Activated T-cell treated with anti-CD3 and anti-CD28 coated beads for 1 hour (primary cell): ENCODE results near the gene PFKM.
A peak's percentile ranks its signal among the peaks of the same experiment; 100 is the strongest.

Experiments used
- DNase-seq: peaks from one replicate; pipeline ENCODE4 v3.0.0-alpha.2; 2020; ENCODE audit warnings: low read depth

The PFKM gene

DNA sequence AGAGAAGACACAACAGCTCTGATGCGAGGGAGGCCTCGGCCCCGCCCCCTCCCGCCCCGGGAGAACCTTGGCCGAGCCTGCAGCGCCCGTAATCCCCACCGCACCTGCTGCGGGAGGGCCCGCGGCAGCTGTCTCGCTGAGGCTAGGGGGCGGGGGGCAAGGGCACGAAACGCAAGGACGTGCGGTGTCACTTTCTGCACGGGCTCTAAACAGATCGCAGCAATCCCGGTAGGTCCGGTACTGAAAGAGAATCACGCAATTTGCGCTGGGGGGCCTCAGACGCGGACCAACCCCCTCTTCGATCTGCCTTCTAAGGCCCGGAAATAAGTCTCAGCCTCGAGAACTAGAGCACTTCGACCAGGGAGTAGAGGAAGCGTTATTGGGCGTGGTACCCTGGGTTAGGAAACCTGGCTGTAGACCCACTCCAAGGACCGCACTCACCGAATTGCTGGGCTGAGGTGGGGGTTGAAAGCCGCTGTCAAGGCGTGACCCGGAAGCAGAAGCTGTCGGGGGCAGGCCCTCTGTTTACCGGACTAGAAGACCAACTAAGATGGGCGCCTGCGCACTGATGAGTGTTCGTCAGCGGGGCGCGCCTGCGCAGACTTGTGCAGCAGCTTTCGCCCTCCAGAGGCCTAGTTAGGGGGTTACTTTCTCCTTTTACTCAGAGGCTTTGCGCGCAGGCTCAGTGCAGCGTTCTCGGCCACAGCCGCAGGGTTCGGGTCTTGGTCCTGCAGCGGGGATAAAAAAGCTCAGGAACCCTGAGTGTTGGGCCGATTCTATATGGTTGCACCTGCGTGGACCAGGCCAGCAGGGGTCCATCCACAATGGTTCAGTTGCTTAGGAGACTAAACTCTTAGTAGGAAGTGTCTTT, 38.1 kb downstream of the PFKM start, which contains the start of gene ASB8:
Gene ASB8, minus strand, starts transcription at position 498 of the 871 bp plus-strand sequence. CDS start 4,019 bp downstream, outside the sequence.
- DNase-seq, result peak; percentile 98

DNA sequence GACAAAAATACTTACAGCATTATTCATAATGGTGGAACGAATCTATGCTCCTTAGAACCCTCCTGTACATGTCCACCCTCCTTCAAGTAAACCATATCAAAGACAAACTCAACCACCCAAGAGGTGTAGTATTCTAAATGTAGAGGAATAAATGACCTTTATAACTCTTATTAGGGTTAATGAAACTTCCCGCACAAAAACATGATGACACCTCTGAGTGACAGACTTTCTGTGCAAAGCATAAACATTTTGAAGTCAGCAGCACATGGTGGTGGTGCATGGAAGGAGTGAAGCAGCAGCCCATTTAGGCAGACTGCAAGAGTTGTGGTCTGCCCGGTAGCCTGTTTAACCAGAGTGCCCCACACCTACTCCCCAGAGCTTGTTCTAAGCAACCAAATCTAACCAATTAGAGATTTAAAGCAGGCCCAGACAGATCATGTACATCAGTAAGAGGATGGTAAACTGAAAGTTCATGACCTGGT, 38.8 kb downstream of the PFKM start:
- no peak for DNase-seq

DNA sequence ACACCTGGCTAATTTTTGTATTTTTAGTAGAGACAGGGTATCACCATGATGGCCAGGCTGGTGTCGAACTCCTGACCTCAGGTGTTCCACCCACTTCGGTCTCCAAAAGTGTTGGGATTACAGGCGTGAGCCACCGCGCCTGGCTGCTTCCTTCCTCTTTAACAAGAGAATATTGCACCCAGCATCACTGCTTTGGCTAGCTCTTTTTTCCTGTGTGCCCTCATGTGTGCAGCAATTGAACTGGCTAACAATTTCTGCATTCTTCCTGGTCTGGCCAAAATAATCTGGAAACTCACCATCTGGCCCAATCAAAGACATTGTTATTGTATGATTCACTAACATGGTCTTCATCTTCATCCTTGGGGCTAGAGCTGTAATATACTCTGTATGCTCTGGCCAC, 40.9 kb downstream of the PFKM start:
- DNase-seq, result no peak

DNA sequence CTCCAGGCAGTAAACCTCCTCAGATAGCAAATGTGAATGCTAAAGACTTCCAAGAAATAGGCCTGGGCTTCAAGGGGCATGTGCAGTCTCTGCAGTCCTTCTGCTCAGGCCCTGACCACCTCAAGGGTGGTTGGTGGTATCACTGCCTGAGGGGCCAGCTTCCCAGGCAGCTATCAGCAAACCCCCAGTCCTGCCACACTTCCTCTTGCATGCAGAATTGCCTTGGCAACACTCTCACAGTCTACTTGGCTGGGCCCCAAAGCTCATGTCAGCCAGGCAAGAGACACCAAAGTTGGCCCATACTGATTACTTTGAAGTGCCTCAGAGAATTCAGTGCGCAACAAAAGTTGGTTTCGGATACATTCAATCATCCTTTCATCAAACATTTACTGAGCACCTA, 41.6 kb downstream of the PFKM start:
- no peak for DNase-seq

- no peak for DNase-seq
Measured at GRCh38 chr12:48163150-48163747, 44.1 kb downstream of the PFKM start.

DNA sequence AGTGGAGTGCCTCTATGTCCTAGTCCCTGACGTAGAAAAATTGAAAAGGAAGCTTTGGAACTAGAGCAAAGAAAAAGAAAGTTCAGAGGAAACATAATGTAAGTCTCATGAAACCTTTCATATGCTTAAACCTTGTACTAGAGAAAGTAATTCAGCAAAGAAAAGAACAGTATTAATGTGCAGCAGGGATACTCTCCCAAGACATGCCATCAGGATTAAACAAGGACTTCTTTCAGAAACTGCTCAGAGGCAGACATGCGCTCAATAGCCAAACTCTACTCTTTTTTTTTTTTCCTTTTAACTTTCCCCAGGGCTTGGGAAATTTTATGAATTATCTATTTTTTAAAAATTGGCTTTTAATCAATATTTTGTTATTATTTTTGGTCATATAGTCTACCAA, 45.3 kb downstream of the PFKM start:
- no peak for DNase-seq

DNA sequence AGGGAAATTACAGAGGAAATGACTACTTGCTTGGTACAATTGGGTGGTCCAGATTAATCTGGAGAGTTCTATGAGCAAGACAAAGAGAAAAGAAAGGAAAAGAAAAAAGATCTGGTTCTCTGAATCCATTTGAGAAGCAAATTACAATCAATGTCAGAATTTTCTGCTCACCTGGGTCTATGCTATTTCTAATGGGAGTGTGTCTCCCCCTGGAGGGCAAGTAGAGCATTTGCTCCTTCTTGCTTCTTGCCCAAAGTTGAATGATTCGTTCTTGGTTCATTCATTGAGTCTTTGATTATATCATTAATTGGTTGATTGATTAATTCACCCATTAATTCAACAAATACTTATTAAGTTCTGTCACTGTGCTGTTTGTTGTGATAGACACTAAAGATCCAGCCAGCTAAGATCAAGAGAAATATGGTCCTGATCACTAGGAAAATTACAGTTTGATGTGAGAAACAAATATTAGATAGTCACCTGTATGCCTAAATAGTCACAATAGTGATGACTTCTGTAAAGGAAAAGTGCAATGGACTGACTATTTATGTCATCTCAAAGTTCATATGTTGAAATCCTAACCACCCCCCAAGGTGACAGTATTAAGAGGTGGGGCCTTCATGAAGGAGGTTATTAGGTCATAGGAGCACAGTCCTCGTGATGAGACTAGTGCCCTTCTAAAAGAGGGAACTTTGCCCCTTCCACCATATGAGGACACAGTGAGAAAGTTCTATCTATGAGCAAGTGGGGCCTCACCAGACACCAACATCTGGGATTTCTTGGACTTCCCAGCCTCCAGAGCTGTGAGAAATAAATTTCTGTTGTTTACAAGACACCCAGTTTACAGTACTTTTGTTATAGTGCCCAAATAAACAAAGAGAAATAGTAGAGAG, 46.2 kb downstream of the PFKM start:
- peak; percentile 34 for DNase-seq

DNA sequence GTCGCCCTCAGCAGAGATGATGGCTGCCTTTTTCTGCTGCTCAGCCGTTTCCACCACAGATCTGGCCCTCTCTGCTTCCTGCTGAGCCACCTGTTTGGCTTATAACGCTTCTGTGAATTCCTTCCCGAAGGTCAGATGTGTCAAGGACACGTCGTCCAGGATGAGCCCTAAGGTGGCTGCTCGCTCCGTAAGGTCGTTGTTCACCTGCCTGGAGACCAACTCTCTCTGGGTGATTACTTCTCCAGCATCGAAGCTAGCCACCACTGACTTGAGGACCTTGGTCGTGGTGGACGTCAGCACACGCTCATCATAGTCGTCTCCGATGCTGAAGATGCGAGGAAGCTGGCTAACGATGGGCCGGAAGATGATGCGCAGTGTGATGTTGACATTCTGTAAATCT, 49.8 kb downstream of the PFKM start:
- DNase-seq, result no peak

DNA sequence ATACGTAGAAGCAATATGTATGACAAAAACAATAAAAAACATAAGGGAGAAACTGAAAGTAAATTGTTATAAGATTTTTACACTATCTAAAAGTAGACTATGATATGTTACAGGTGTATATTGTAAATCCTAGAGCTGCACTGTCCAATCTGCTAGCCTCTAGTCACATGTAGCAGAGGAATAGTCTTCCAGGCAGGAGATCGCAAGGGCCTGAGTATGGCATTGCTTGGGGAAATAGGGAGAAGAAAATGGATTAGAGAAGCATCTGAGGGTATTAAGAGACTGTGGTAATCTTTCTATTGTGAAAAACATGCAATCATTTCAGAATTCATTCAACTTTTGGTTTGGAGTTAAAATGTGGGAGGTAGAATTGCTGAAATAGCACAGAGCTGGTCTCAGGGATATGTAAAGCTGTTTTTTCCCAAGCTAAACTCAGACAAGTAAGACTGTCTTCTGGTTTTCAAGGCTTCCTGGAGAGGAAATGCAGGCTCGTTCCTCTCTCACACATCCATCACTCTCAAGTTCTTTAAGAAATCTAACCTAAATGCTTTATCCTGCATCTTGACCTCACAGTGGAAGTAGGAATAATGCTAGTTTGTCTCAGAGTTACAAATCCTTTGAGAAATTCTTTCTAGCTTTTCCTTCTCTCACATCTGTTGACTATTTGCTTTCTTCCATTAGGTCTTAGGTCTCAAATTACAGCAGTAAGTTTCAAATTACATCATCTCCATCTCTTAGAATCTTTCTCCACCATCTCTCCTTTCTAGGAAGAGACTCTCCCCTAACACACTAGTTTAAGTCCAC, 56.7 kb downstream of the PFKM start:
- no peak for DNase-seq

- no peak for DNase-seq
Measured at GRCh38 chr12:48176417-48176751, 57.2 kb downstream of the PFKM start.

- DNase-seq, result no peak
Measured at GRCh38 chr12:48177982-48178381, 58.8 kb downstream of the PFKM start.

DNA sequence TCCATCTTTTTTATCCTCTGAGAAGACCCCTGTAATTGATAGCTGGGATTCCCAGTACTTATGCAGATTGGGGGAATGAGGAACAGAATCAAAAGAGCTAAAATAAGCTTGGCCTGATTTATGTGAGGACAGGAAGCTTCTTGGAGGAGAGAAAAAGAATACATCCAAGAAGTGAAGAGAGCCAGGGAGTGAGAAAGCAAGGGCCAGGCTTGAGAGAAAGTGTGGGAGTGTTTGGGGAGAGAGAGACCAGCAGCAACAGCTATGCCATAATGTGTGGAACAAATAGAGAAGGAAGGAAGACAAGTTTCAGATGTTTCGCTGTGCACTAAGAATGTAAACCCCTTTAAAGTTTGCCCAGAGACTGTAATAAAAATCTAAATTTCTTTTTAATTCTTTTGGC, 60.3 kb downstream of the PFKM start:
- DNase-seq, result no peak

DNA sequence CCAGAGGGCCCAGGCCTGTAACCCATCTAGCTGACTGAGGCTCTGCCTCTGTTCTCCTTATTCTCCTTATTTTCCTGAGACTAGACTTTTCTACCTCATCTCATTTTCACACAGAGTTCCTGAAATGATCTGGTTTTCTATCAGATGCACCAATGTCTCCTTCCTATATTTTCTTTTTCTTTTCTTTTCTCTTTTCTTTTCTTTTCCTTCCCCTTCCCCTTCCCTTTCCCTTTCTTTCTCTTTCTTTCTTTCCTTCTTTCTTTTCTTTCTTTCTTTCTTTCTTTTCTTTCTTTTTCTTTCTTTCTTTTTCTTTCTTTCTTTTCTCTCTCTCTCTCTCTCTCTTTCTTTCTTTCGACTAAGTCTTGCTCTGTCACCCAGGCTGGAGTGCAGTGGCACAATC, 61.3 kb downstream of the PFKM start:
- DNase-seq, result no peak

DNA sequence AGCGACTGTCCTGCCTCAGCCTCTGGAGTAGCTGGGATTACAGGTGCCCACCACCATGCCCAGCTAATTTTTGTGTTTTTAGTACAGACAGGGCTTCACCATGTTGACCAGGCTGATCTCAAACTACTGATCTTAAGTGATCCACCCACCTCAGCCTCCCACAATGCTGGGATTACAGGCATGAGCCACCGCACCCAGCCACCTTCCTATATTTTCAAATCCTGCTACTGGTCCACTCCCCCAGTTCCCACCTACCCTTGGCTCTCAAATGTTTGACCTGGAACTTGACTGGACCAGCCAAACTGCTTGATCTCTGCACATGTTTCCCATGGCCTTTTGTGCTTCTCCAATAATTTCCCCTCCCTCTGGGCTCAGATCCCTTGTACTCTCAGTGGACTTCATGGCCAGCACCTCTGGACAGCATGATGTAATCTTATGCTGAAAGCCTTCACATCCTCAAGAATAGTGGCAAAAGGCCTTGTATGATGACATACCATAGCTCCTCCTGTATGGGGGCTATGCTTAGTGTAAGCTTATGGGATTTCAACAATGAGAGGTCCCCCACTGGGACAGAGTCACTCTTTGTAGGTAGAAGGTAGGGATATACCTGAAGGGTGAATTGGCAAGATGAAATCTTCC, 61.8 kb downstream of the PFKM start:
- no peak for DNase-seq

- no peak for DNase-seq
Measured at GRCh38 chr12:48182631-48183030, 63.5 kb downstream of the PFKM start.

- peak; percentile 55 for DNase-seq
Measured at GRCh38 chr12:48183091-48183875, 64.1 kb downstream of the PFKM start, which contains the start of gene CCDC184. Gene CCDC184, plus strand, starts transcription at chr12:48183644. Its CDS starts 479 bp downstream, at chr12:48184123.

GRCh38 chr12:48183876-48184548, 64.8 kb downstream of the PFKM start:
- no peak for DNase-seq

DNA sequence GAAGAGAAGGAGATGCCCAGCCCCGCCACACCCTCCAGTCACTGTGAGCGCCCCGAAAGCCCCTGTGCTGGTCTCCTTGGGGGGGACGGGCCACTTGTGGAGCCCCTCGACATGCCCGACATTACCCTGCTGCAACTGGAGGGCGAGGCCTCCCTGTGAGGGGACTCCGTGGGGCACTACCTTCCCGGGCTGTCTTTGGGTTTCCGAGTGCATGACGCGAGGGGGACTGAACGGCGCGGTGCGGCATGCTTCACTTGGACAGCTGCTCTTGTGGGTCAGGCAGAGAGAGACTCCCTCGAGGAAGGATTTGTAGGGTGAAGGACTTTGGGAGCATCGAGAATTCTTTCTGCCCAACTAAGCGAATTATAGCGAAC, 65.4 kb downstream of the PFKM start:
- DNase-seq, result no peak

GRCh38 chr12:48185181-48185919, 66.2 kb downstream of the PFKM start:
- DNase-seq, result no peak
